GM21619 (cell line): Measurements from ENCODE around the gene NRARP.
"Not testable (repeated sequence)": the region's sequence is repeated elsewhere in the genome, so short reads cannot be mapped to it uniquely, and the experiment has no call there.

Experiments
- ATAC-seq: cut with Tn5 transposase; IDR thresholded peaks from one replicate; pipeline ENCODE4 v1.9.1; 2021; ENCODE audit not compliant: unreplicated experiment

The NRARP gene

GRCh38 chr9:137265496-137266161 is 36.4 kb downstream of the NRARP start:
- no peak for ATAC-seq

- ATAC-seq: no peak
These were observed 38.0 kb downstream of the NRARP start for GRCh38 chr9:137264067-137264466.

- ATAC-seq: no peak
These were observed 38.6 kb downstream of the NRARP start for GRCh38 chr9:137263506-137263905.

- no peak for ATAC-seq
These were observed 39.2 kb downstream of the NRARP start for GRCh38 chr9:137262909-137263285.

GRCh38 chr9:137262173-137262908 is 39.7 kb downstream of the NRARP start:
- ATAC-seq: not testable (repeated sequence)

- no peak for ATAC-seq
These were observed 45.2 kb downstream of the NRARP start for GRCh38 chr9:137256856-137257255.

- no peak for ATAC-seq
These were observed 45.7 kb downstream of the NRARP start for GRCh38 chr9:137256362-137256761.

- ATAC-seq: peak; percentile 31
These were observed 46.5 kb downstream of the NRARP start for GRCh38 chr9:137255448-137256114.

GRCh38 chr9:137254624-137255447 is 47.2 kb downstream of the NRARP start, which contains the start of gene NELFB:
Gene NELFB, plus strand, starts transcription at chr9:137255327.
- peak; percentile 69 for ATAC-seq

- no peak for ATAC-seq
These were observed 48.1 kb downstream of the NRARP start for GRCh38 chr9:137253717-137254623.

GRCh38 chr9:137252555-137253506 is 49.2 kb downstream of the NRARP start:
- no peak for ATAC-seq

GRCh38 chr9:137251490-137252268 is 50.4 kb downstream of the NRARP start:
- ATAC-seq: no peak

- ATAC-seq: no peak
These were observed 50.9 kb downstream of the NRARP start, which contains the start of gene STPG3 for GRCh38 chr9:137251194-137251461. Gene STPG3, plus strand, starts transcription at chr9:137251286. Its CDS starts 1 bp downstream, at chr9:137251287.

GRCh38 chr9:137250329-137251193 is 51.5 kb downstream of the NRARP start:
- no peak for ATAC-seq
